Measurements from ENCODE around the gene CMSS1. TPM values are rescaled to one million over a fixed set of nuclear protein-coding genes. Genes with fewer than 3 reads are reported as not detected.
A peak's percentile ranks its signal among the peaks of the same experiment; 100 is the strongest.

The CMSS1 gene
- total and polyA plus RNA-seq, 2 of the 13 experiments (the other 11 are each of a cell fraction or from before 2014, with no cell fraction given): 6.4 to 48.7 TPM

GRCh38 chr3:100097919-100098783, 280.5 kb downstream of the CMSS1 start (continued):
- TF ChIP-seq CREM (IDR thresholded peaks at IDR 0.05): peak; percentile 55
- no peak for TF ChIP-seq CREM (CRISPR knock-in tag; IDR thresholded peaks at IDR 0.05)
- no peak for TF ChIP-seq TEAD2 (CRISPR knock-in tag; IDR thresholded peaks at IDR 0.05)
- TF ChIP-seq, protein P1, sequence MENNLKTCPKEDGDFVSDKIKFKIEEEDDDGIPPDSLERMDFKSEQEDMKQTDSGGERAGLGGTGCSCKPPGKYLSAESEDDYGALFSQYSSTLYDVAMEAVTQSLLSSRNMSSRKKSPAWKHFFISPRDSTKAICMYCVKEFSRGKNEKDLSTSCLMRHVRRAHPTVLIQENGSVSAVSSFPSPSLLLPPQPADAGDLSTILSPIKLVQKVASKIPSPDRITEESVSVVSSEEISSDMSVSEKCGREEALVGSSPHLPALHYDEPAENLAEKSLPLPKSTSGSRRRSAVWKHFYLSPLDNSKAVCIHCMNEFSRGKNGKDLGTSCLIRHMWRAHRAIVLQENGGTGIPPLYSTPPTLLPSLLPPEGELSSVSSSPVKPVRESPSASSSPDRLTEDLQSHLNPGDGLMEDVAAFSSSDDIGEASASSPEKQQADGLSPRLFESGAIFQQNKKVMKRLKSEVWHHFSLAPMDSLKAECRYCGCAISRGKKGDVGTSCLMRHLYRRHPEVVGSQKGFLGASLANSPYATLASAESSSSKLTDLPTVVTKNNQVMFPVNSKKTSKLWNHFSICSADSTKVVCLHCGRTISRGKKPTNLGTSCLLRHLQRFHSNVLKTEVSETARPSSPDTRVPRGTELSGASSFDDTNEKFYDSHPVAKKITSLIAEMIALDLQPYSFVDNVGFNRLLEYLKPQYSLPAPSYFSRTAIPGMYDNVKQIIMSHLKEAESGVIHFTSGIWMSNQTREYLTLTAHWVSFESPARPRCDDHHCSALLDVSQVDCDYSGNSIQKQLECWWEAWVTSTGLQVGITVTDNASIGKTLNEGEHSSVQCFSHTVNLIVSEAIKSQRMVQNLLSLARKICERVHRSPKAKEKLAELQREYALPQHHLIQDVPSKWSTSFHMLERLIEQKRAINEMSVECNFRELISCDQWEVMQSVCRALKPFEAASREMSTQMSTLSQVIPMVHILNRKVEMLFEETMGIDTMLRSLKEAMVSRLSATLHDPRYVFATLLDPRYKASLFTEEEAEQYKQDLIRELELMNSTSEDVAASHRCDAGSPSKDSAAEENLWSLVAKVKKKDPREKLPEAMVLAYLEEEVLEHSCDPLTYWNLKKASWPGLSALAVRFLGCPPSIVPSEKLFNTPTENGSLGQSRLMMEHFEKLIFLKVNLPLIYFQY (CRISPR knock-in tag; IDR thresholded peaks at IDR 0.05; ENCODE audit: borderline replicate concordance): no peak
- no peak for TF ChIP-seq NFE2 (CRISPR knock-in tag; IDR thresholded peaks at IDR 0.05)
- no peak for TF ChIP-seq RFX5 (IDR thresholded peaks at IDR 0.05; ENCODE audit: low read depth, low read length)
- TF ChIP-seq, protein P2, sequence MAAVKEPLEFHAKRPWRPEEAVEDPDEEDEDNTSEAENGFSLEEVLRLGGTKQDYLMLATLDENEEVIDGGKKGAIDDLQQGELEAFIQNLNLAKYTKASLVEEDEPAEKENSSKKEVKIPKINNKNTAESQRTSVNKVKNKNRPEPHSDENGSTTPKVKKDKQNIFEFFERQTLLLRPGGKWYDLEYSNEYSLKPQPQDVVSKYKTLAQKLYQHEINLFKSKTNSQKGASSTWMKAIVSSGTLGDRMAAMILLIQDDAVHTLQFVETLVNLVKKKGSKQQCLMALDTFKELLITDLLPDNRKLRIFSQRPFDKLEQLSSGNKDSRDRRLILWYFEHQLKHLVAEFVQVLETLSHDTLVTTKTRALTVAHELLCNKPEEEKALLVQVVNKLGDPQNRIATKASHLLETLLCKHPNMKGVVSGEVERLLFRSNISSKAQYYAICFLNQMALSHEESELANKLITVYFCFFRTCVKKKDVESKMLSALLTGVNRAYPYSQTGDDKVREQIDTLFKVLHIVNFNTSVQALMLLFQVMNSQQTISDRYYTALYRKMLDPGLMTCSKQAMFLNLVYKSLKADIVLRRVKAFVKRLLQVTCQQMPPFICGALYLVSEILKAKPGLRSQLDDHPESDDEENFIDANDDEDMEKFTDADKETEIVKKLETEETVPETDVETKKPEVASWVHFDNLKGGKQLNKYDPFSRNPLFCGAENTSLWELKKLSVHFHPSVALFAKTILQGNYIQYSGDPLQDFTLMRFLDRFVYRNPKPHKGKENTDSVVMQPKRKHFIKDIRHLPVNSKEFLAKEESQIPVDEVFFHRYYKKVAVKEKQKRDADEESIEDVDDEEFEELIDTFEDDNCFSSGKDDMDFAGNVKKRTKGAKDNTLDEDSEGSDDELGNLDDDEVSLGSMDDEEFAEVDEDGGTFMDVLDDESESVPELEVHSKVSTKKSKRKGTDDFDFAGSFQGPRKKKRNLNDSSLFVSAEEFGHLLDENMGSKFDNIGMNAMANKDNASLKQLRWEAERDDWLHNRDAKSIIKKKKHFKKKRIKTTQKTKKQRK (IDR thresholded peaks at IDR 0.05; ENCODE audit: low read length): no peak
- no peak for TF ChIP-seq ZNF44 (CRISPR knock-in tag; IDR thresholded peaks at IDR 0.05)
- peak; percentile 87 for TF ChIP-seq HOMEZ (CRISPR knock-in tag; IDR thresholded peaks at IDR 0.05; ENCODE audit: low read depth)
- TF ChIP-seq PRPF4 (IDR thresholded peaks at IDR 0.05; ENCODE audit: low read depth, low read length, poor library complexity, severe bottlenecking): no peak
- TF ChIP-seq, protein P3, sequence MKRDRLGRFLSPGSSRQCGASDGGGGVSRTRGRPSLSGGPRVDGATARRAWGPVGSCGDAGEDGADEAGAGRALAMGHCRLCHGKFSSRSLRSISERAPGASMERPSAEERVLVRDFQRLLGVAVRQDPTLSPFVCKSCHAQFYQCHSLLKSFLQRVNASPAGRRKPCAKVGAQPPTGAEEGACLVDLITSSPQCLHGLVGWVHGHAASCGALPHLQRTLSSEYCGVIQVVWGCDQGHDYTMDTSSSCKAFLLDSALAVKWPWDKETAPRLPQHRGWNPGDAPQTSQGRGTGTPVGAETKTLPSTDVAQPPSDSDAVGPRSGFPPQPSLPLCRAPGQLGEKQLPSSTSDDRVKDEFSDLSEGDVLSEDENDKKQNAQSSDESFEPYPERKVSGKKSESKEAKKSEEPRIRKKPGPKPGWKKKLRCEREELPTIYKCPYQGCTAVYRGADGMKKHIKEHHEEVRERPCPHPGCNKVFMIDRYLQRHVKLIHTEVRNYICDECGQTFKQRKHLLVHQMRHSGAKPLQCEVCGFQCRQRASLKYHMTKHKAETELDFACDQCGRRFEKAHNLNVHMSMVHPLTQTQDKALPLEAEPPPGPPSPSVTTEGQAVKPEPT (CRISPR knock-in tag; IDR thresholded peaks at IDR 0.05; ENCODE audit: low read depth): no peak
- no peak for TF ChIP-seq TBX2 (CRISPR knock-in tag; IDR thresholded peaks at IDR 0.05; ENCODE audit: borderline replicate concordance)
- TF ChIP-seq CENPX (CRISPR knock-in tag; IDR thresholded peaks at IDR 0.05): no peak
- TF ChIP-seq, protein P4, sequence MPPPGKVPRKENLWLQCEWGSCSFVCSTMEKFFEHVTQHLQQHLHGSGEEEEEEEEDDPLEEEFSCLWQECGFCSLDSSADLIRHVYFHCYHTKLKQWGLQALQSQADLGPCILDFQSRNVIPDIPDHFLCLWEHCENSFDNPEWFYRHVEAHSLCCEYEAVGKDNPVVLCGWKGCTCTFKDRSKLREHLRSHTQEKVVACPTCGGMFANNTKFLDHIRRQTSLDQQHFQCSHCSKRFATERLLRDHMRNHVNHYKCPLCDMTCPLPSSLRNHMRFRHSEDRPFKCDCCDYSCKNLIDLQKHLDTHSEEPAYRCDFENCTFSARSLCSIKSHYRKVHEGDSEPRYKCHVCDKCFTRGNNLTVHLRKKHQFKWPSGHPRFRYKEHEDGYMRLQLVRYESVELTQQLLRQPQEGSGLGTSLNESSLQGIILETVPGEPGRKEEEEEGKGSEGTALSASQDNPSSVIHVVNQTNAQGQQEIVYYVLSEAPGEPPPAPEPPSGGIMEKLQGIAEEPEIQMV (CRISPR knock-in tag; IDR thresholded peaks at IDR 0.05; ENCODE audit: low read depth): no peak
- TF ChIP-seq ZBTB3 (CRISPR knock-in tag; IDR thresholded peaks at IDR 0.05; ENCODE audit: borderline replicate concordance, low read depth): no peak
- TF ChIP-seq, protein P5, sequence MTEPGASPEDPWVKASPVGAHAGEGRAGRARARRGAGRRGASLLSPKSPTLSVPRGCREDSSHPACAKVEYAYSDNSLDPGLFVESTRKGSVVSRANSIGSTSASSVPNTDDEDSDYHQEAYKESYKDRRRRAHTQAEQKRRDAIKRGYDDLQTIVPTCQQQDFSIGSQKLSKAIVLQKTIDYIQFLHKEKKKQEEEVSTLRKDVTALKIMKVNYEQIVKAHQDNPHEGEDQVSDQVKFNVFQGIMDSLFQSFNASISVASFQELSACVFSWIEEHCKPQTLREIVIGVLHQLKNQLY (CRISPR knock-in tag; IDR thresholded peaks at IDR 0.05): no peak

Measured in HepG2 (cell line).